HEK293T (cell line): ENCODE data around the gene DNAJC17.

Experiments
- CTCF ChIA-PET: fragments of 350-600 bp; formaldehyde crosslinking; extraction: SDS; loops from one replicate; lab custom pipeline; 2021; ENCODE audit warnings: antibody characterized with exemption, inconsistent platforms; lab: Yijun Ruan, JAX
- POLR2A ChIA-PET: fragments of 350-600 bp; formaldehyde crosslinking; extraction: SDS; loops from one replicate; lab custom pipeline; 2020; ENCODE audit warnings: antibody characterized with exemption, inconsistent platforms; lab: Yijun Ruan, JAX
- DNase-seq: peaks from one replicate; pipeline ENCODE4 v3.0.0; 2012; ENCODE audit warnings: mixed read lengths; ENCODE audit errors: extremely low spot score
- ARNT ChIP-seq: fragments of 450-650 bp; IDR thresholded peaks from 2 replicates; pipeline ENCODE4 v1.6.1; 2017; ENCODE audit warnings: mild to moderate bottlenecking
- BHLHE40 ChIP-seq: fragments of 450-650 bp; IDR thresholded peaks from 2 replicates; pipeline ENCODE4 v1.6.1; 2016; ENCODE audit warnings: mild to moderate bottlenecking, moderate library complexity, borderline replicate concordance
- CTBP1 ChIP-seq: fragments of 450-650 bp; IDR thresholded peaks from 2 replicates; pipeline ENCODE4 v1.6.1; 2016; ENCODE audit warnings: borderline replicate concordance
- ELF4 ChIP-seq: fragments of 450-650 bp; IDR thresholded peaks from 2 replicates; pipeline ENCODE4 v1.6.1; 2017; ENCODE audit warnings: antibody characterized with exemption
- FOXA1 ChIP-seq: fragments of 450-650 bp; IDR thresholded peaks from 2 replicates; pipeline ENCODE4 v1.6.1; 2016; ENCODE audit warnings: mild to moderate bottlenecking
- FOXK2 ChIP-seq: fragments of 450-650 bp; IDR thresholded peaks from 2 replicates; pipeline ENCODE4 v1.6.1; 2016; ENCODE audit warnings: mild to moderate bottlenecking
- FOXM1 ChIP-seq: fragments of 450-650 bp; IDR thresholded peaks from 2 replicates; pipeline ENCODE4 v1.6.1; 2017; ENCODE audit warnings: mild to moderate bottlenecking, borderline replicate concordance
- HDGF ChIP-seq: fragments of 450-650 bp; IDR thresholded peaks from 2 replicates; pipeline ENCODE4 v1.6.1; 2017; ENCODE audit warnings: antibody characterized with exemption, borderline replicate concordance
- L3MBTL2 ChIP-seq: fragments of 450-650 bp; conservative IDR thresholded peaks from 2 replicates; pipeline ENCODE4 v1.6.1; 2016; ENCODE audit warnings: mild to moderate bottlenecking
- LEF1 ChIP-seq: fragments of 450-650 bp; IDR thresholded peaks from 2 replicates; pipeline ENCODE4 v1.6.1; 2017; ENCODE audit warnings: mild to moderate bottlenecking, borderline replicate concordance
- NFRKB ChIP-seq: fragments of 450-650 bp; IDR thresholded peaks from 2 replicates; pipeline ENCODE4 v1.6.1; 2016; ENCODE audit warnings: mild to moderate bottlenecking, moderate library complexity
- SP1 ChIP-seq: fragments of 450-650 bp; IDR thresholded peaks from 2 replicates; pipeline ENCODE4 v1.6.1; 2017
- SUZ12 ChIP-seq: fragments of 450-650 bp; IDR thresholded peaks from 2 replicates; pipeline ENCODE4 v1.6.1; 2016; ENCODE audit warnings: mild to moderate bottlenecking
- TARDBP ChIP-seq: fragments of 450-650 bp; IDR thresholded peaks from 2 replicates; pipeline ENCODE4 v1.6.1; 2016
- ZNF384 ChIP-seq: fragments of 450-650 bp; IDR thresholded peaks from 2 replicates; pipeline ENCODE4 v1.6.1; 2016
- TF ChIP-seq, protein P1 (sequence below): fragments of 450-650 bp; IDR thresholded peaks from 2 replicates; pipeline ENCODE4 v1.6.1; 2016

DNAJC17 gene

DNA sequence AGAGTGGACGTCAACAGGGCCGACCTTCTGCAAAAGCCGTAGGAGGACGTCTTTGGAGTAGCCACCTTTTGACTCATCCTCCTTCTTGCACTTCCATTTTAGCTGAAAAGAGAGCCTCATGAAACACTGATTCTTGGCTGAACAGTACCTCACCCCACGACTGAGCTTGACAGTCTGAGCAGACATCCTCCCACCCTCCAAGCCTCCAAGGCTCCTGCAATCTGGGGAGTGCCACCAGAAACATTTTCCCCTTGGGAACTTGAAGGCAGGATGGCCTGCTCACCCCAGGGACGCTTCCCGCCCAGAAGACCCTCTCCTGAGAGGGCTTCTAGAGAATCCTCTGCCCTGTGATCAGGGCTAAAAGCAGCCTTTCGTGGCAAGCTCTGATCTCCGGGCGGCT, 32.3 kb downstream of the DNAJC17 start:
- ChIA-PET POLR2A (no interaction called here), CTCF (no interaction called here)
- TF ChIP-seq LEF1, result no peak
- no peak for TF ChIP-seq SUZ12
- no peak for TF ChIP-seq CTBP1
- TF ChIP-seq, protein P1, sequence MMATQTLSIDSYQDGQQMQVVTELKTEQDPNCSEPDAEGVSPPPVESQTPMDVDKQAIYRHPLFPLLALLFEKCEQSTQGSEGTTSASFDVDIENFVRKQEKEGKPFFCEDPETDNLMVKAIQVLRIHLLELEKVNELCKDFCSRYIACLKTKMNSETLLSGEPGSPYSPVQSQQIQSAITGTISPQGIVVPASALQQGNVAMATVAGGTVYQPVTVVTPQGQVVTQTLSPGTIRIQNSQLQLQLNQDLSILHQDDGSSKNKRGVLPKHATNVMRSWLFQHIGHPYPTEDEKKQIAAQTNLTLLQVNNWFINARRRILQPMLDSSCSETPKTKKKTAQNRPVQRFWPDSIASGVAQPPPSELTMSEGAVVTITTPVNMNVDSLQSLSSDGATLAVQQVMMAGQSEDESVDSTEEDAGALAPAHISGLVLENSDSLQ, result no peak
- TF ChIP-seq NFRKB, result no peak
- no peak for TF ChIP-seq ARNT
- TF ChIP-seq FOXA1, result no peak
- no peak for TF ChIP-seq TARDBP
- no peak for TF ChIP-seq FOXK2
- TF ChIP-seq ZNF384, result no peak
- no peak for TF ChIP-seq ELF4
- no peak for TF ChIP-seq BHLHE40
- no peak for TF ChIP-seq HDGF
- no peak for TF ChIP-seq SP1
- no peak for DNase-seq

- CTCF ChIA-PET, result no interaction called here
- TF ChIP-seq ZNF384, result no peak
- no peak for TF ChIP-seq NFRKB
- no peak for TF ChIP-seq FOXM1
- TF ChIP-seq TARDBP, result no peak
- TF ChIP-seq CTBP1, result no peak
- no peak for TF ChIP-seq LEF1
- TF ChIP-seq, protein P1, result no peak
- TF ChIP-seq ARNT, result no peak
- TF ChIP-seq BHLHE40, result no peak
- no peak for TF ChIP-seq SP1
- POLR2A ChIA-PET, result no interaction called here
- DNase-seq, result no peak
Measured at GRCh38 chr15:40773902-40774301, 33.4 kb downstream of the DNAJC17 start.

GRCh38 chr15:40773496-40773895, 33.8 kb downstream of the DNAJC17 start:
- CTCF ChIA-PET, result no interaction called here
- TF ChIP-seq CTBP1 (no peak), ARNT (no peak), NFRKB (no peak)
- no peak for DNase-seq
- POLR2A ChIA-PET, result no interaction called here

DNA sequence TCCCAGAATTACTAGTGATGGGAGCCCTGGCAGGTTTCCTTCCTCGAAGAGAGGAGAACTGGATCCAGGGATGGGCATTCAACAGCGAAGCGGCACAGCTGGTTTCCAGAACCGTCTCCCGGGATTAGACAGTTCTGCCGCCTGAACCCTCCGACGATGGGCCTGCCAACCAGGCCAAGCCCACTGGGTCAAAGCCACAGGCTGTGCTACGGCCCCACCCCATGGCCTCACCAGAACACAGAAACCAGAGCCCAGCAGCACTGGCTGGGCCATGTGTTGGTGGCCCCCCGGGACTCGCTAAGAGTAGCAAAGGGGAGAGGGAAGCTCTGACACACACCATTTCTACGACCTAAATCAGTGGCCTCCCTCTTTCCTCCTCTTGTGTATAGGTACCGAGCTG, 35.3 kb downstream of the DNAJC17 start:
- no peak for DNase-seq
- ChIA-PET POLR2A (no interaction called here), CTCF (no interaction called here)
- no peak for TF ChIP-seq SUZ12
- no peak for TF ChIP-seq CTBP1
- no peak for TF ChIP-seq HDGF

DNA sequence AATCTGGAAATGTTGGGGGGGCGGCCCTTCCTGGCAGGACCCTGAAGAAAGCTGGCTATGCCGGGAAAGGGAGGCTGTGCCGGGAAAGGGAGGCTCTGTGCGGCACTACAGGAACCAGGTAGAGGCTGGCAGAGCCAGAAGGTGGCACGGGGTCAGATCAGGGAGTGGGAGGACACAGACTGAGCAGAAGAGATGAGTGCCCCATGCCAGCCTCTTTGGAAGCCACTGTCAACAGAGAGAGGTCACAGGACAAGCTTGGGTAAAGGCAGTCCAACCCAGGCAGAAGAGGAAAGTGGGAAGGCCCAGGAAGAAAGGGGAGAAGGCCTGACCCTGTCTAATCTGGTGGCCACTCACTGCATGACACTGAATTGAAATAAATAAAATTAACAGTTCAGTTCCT, 36.0 kb downstream of the DNAJC17 start:
- no peak for TF ChIP-seq NFRKB
- TF ChIP-seq ZNF384, result no peak
- no peak for TF ChIP-seq L3MBTL2
- TF ChIP-seq ARNT, result no peak
- no peak for TF ChIP-seq CTBP1
- no peak for TF ChIP-seq BHLHE40
- no peak for TF ChIP-seq FOXA1
- no peak for TF ChIP-seq SUZ12
- no peak for TF ChIP-seq FOXK2
- TF ChIP-seq HDGF, result no peak
- TF ChIP-seq FOXM1, result no peak
- TF ChIP-seq, protein P1, result no peak
- TF ChIP-seq TARDBP, result no peak
- TF ChIP-seq ELF4, result no peak
- TF ChIP-seq LEF1, result no peak
- TF ChIP-seq SP1, result no peak
- DNase-seq, result no peak
- ChIA-PET POLR2A (no interaction called here), CTCF (no interaction called here)

- POLR2A ChIA-PET, result no interaction called here
- DNase-seq, result no peak
- TF ChIP-seq FOXK2 (no peak), TARDBP (no peak), ARNT (no peak), HDGF (no peak), LEF1 (no peak), CTBP1 (no peak)
- CTCF ChIA-PET, result interaction anchor here (1.2 kb wide), 1 partner anchor 12 kb away, joined by 3 read pairs; no protein-coding TSS in a partner anchor
Measured at GRCh38 chr15:40770147-40770721, 37.0 kb downstream of the DNAJC17 start.
